Heart right ventricle (tissue), 16 donors: Measurements from ENCODE around the gene ARIH2. TPM values are rescaled to one million over a fixed set of nuclear protein-coding genes. Genes with fewer than 3 reads are reported as not detected.
"Not testable (repeated sequence)": the region's sequence is repeated elsewhere in the genome, so short reads cannot be mapped to it uniquely, and the experiment has no call there.

Experiments
- ATAC-seq, 8 donors: fragments of 200-7000 bp; cut with Tn5 transposase; one replicate each; pipeline ENCODE4 v1.9.1; 2020; ENCODE audit warnings: mild to moderate bottlenecking in 8 of 8, moderate library complexity in 8 of 8, moderate number of reproducible peaks in 1 of 8
- DNase-seq, 2 donors: peaks; one replicate each; pipeline ENCODE4 v3.0.0-alpha.2; 2020
- H3K27ac ChIP-seq, 10 donors: fragments of 200-600 bp; sonication (generic) in 2 of 10; one replicate each; pipeline versions ENCODE4 v1.5.0 to v1.8.0; 2020 to 2022; ENCODE audit warnings: mild to moderate bottlenecking in 3 of 10
- H3K27me3 ChIP-seq, 7 donors: fragments of 200-600 bp; one replicate each; pipeline ENCODE4 v1.8.0; 2021 to 2022; ENCODE audit warnings: mild to moderate bottlenecking in 2 of 7
- H3K36me3 ChIP-seq, 9 donors: fragments of 200-600 bp; sonication (generic) in 1 of 9; one replicate each; pipeline versions ENCODE4 v1.5.0 to v1.8.0; 2020 to 2022; ENCODE audit warnings: mild to moderate bottlenecking in 2 of 9
- H3K4me1 ChIP-seq, 9 donors: fragments of 200-600 bp; sonication (generic) in 1 of 9; one replicate each; pipeline versions ENCODE4 v1.5.0 to v1.8.0; 2020 to 2022; ENCODE audit warnings: mild to moderate bottlenecking in 4 of 9
- H3K4me3 ChIP-seq, 10 donors: fragments of 200-600 bp; sonication (generic) in 2 of 10; one replicate each; pipeline versions ENCODE4 v1.5.0 to v1.8.0; 2020 to 2022; ENCODE audit warnings: mild to moderate bottlenecking in 7 of 10, moderate library complexity in 2 of 10
- H3K9me3 ChIP-seq, 11 donors: fragments of 200-600 bp in 10 of 11; sonication (generic) in 2 of 11; one replicate each; pipeline versions ENCODE4 v1.5.0 to v1.8.0; 2013 to 2022; ENCODE audit warnings: mild to moderate bottlenecking in 2 of 11, control low read depth in 1 of 11, moderate library complexity in 1 of 11
- CTCF ChIP-seq, 9 donors: fragments of 200-600 bp; sonication (generic) in 2 of 9; IDR thresholded peaks; one replicate each; pipeline versions ENCODE4 v1.5.0 to v1.8.0; 2021 to 2022; ENCODE audit warnings: antibody characterized with exemption in 9 of 9, mild to moderate bottlenecking in 5 of 9, moderate library complexity in 1 of 9
- WGBS, 2 donors: extraction: QIAGEN DNeasy Blood & Tissue Kit; methylation state at CpG; one replicate each; pipeline ENCODE4 v1.1.7; 2013; ENCODE audit warnings: inconsistent platforms in 1 of 2; 5-methylcytosine and 5-hydroxymethylcytosine counted together
- intact Hi-C, 10 donors: fragments of 100-400 bp; cut with DNase I; formaldehyde crosslinking; loops; one replicate each; pipeline versions ENCODE4 v1.11.1 to v1.14.2; 2022
- polyA plus RNA-seq, 2 donors: library from polyadenylated mRNA; stranded (reverse); fragments of 200-250 nt; gene quantifications; one replicate each; pipeline ENCODE4 v1.2.3, GENCODE V29; 2013
- total RNA-seq, 10 donors: library from RNA; stranded (reverse); fragmentation: NEBNext Ultra II Directional in 3 of 10; extraction: Animal tissue kit (Norgen Biotek cat#: 25700) in 3 of 10; gene quantifications; one replicate each; pipeline versions ENCODE4 v1.2.1 to v1.2.4, GENCODE V29; 2021 to 2023
- donor health status: Arrhythmogenic right ventricular cardiomyopathy.
- donor health status: ischemic (EF 13 %, LVEDD 7.1; RV severe dilation, severe dysfunction).
- donor health status: healthy with polysubstance abuse.
- donor health status: DM: no; HTN: yes; CAD: no.
- donor health status: DM: no; HTN: no; CAD: no.
- donor health status: ischemic (EF 25% LVEDD 6.9; RV normal size, moderate dysfunction).
- donor health status: ischemic (EF 25% LVEDD 5.7; RV mildly dilated, moderate dysfunction).
- donor health status: healthy.
- donor health status: DM: yes; HTN: yes; CAD: no.
- donor health status: Ischemic cardiomyopathy.
- donor health status: ischemic (EF 35%, LVEDD 5.7; RV mildly dilated, moderate dysfunction).
- donor health status: nonischemic (EF 11% LVEDD 7.7; RV severe dilation, severe dysfunction).
- donor health status: DM: yes; HTN: yes; CAD: no.
- donor health status: PGD.
- donor health status: ischemic (EF 29% LVEDD 5.4; RV normal size, mild dysfunction).
- donor health status: nonischemic (EF 23%, LVEDD 6.1; RV moderate dilation, normal function).

The ARIH2 gene
- total and polyA plus RNA-seq, 12 donors = 41.9 to 177 (median 138) TPM

- DNase-seq (peak; percentile 96 to 97), ATAC-seq (peak; percentile 91 to 96 (median 93))
- H3K9me3 ChIP-seq = no peaks in the 10 kb centered on the region
- peak within 1 kb of the TSS; percentile 80 to 97 (median 92) for H3K27ac ChIP-seq
- peaks cover 4 to 32% (median 19%) of the 10 kb centered on the region in 9 donors for H3K4me1 ChIP-seq
- intact Hi-C loops = no loop called here
- TF ChIP-seq CTCF (IDR thresholded peaks at IDR 0.05) = peak in 8 of 9 donors; percentile 9 to 70 (median 53)
- H3K36me3 ChIP-seq = peaks cover 0 to 31% (median 0%) of the 10 kb centered on the region in 9 donors
- 0% methylated on average over 64 to 65 of the region's 65 CpGs for WGBS, 2 donors
- H3K27me3 ChIP-seq = no peaks in the 10 kb centered on the region
- peak within 1 kb of the TSS; percentile 55 to 93 (median 72) for H3K4me3 ChIP-seq
Observed at GRCh38 chr3:49007068-49007770, 88.6 kb downstream of the ARIH2 start, which contains the start of gene WDR6. Gene WDR6 (plus strand): TSS chr3:49007391. CDS start chr3:49007432, 41 bp downstream.

- DNase-seq = peak; percentile 86 to 91
- Histone ChIP-seq H3K9me3 (no peaks in the 10 kb centered on the region), H3K27me3 (no peaks in the 10 kb centered on the region), H3K4me3 (peak overlapping the region; percentile 55 to 93 (median 72)), H3K4me1 (peaks cover 8 to 39% (median 26%) of the 10 kb centered on the region in 9 donors), H3K27ac (peak overlapping the region; percentile 80 to 97 (median 92)), H3K36me3 (peaks cover 0 to 37% (median 0%) of the 10 kb centered on the region in 9 donors)
- ATAC-seq = peak; percentile 77 to 84 (median 80)
- intact Hi-C loops = no loop called here
- 15 to 17% methylated on average over 38 to 41 of the region's 41 CpGs for WGBS, 2 donors
- TF ChIP-seq CTCF (IDR thresholded peaks at IDR 0.05) = no peak
Observed at GRCh38 chr3:49007771-49008528, 89.3 kb downstream of the ARIH2 start.

GRCh38 chr3:49008627-49009026 is 90.0 kb downstream of the ARIH2 start:
- DNase-seq, H3K27me3 ChIP-seq, ATAC-seq, intact Hi-C loops, H3K9me3 ChIP-seq: not testable (repeated sequence)
- 83 to 87% methylated on average over 5 of the region's 5 CpGs for WGBS, 2 donors
- peaks cover 9 to 45% (median 30%) of the 10 kb centered on the region in 9 donors for H3K4me1 ChIP-seq
- H3K4me3 ChIP-seq = peak overlapping the region in 4 of 10 donors; percentile 55 to 80 (median 67)
- peak overlapping the region in 9 of 10 donors; percentile 80 to 97 (median 92) for H3K27ac ChIP-seq
- peaks cover 0 to 44% (median 0%) of the 10 kb centered on the region in 9 donors for H3K36me3 ChIP-seq

GRCh38 chr3:49009396-49009795 is 90.8 kb downstream of the ARIH2 start:
- peaks cover 0 to 48% (median 2%) of the 10 kb centered on the region in 9 donors for H3K36me3 ChIP-seq
- no peaks in the 10 kb centered on the region for H3K27me3 ChIP-seq
- no peaks in the 10 kb centered on the region for H3K9me3 ChIP-seq
- H3K4me3 ChIP-seq = no peak overlapping the region
- peaks cover 9 to 45% (median 30%) of the 10 kb centered on the region in 9 donors for H3K4me1 ChIP-seq
- 65 to 71% methylated on average over 3 of the region's 3 CpGs for WGBS, 2 donors
- no peak overlapping the region for H3K27ac ChIP-seq
- no peak for TF ChIP-seq CTCF (IDR thresholded peaks at IDR 0.05)
- intact Hi-C loops = no loop called here
- no peak for ATAC-seq
- no peak for DNase-seq
